Measurements from ENCODE around the gene TIMM10.
A peak's percentile ranks its signal among the peaks of the same experiment; 100 is the strongest.

TIMM10 gene

GRCh38 chr11:57530596-57531507, at the start of gene TIMM10:
Gene TIMM10, minus strand, starts transcription at chr11:57530754. Its CDS starts 565 bp downstream, at chr11:57530189.
- peak; percentile 71 to 87 (median 84) for DNase-seq (ENCODE audit: low read depth in 3 of 3, low spot score in 1 of 3)

- DNase-seq (ENCODE audit: low read depth in 3 of 3, low spot score in 1 of 3) = no peak
These were observed 43.5 kb upstream of the TIMM10 start for GRCh38 chr11:57574061-57574460.

GRCh38 chr11:57571606-57572005, 41.1 kb upstream of the TIMM10 start:
- DNase-seq (ENCODE audit: low read depth in 3 of 3, low spot score in 1 of 3) = no peak

- DNase-seq (ENCODE audit: low read depth in 3 of 3, low spot score in 1 of 3) = peak in 2 of 3 donors; percentile 75 to 89
These were observed 37.8 kb upstream of the TIMM10 start for GRCh38 chr11:57568330-57568766.

- peak; percentile 38 to 58 (median 49) for DNase-seq (ENCODE audit: low read depth in 3 of 3, low spot score in 1 of 3)
These were observed 37.2 kb upstream of the TIMM10 start, which contains the start of gene UBE2L6 for GRCh38 chr11:57567515-57568329. Gene UBE2L6, minus strand, starts transcription at chr11:57567672. Its CDS starts 61 bp downstream, at chr11:57567611.

- DNase-seq (ENCODE audit: low read depth in 3 of 3, low spot score in 1 of 3) = no peak
These were observed 36.5 kb upstream of the TIMM10 start for GRCh38 chr11:57566905-57567514.

- no peak for DNase-seq (ENCODE audit: low read depth in 3 of 3, low spot score in 1 of 3)
These were observed 35.7 kb upstream of the TIMM10 start for GRCh38 chr11:57566005-57566904.

- DNase-seq (ENCODE audit: low read depth in 3 of 3, low spot score in 1 of 3) = no peak
These were observed 32.0 kb upstream of the TIMM10 start for GRCh38 chr11:57562596-57562995.

- no peak for DNase-seq (ENCODE audit: low read depth in 3 of 3, low spot score in 1 of 3)
These were observed 29.6 kb upstream of the TIMM10 start for GRCh38 chr11:57560146-57560545.

GRCh38 chr11:57556041-57556440, 25.5 kb upstream of the TIMM10 start:
- no peak for DNase-seq (ENCODE audit: low read depth in 3 of 3, low spot score in 1 of 3)

GRCh38 chr11:57555393-57555792, 24.8 kb upstream of the TIMM10 start:
- DNase-seq (ENCODE audit: low read depth in 3 of 3, low spot score in 1 of 3) = no peak

- no peak for DNase-seq (ENCODE audit: low read depth in 3 of 3, low spot score in 1 of 3)
These were observed 21.9 kb upstream of the TIMM10 start for GRCh38 chr11:57552479-57552878.

- DNase-seq (ENCODE audit: low read depth in 3 of 3, low spot score in 1 of 3) = no peak
These were observed 21.4 kb upstream of the TIMM10 start for GRCh38 chr11:57551941-57552340.

- no peak for DNase-seq (ENCODE audit: low read depth in 3 of 3, low spot score in 1 of 3)
These were observed 19.4 kb upstream of the TIMM10 start for GRCh38 chr11:57549983-57550382.

GRCh38 chr11:57547854-57548377, 17.4 kb upstream of the TIMM10 start:
- no peak for DNase-seq (ENCODE audit: low read depth in 3 of 3, low spot score in 1 of 3)

GRCh38 chr11:57546869-57547475, 16.4 kb upstream of the TIMM10 start:
- no peak for DNase-seq (ENCODE audit: low read depth in 3 of 3, low spot score in 1 of 3)

GRCh38 chr11:57546451-57546850, 15.9 kb upstream of the TIMM10 start:
- DNase-seq (ENCODE audit: low read depth in 3 of 3, low spot score in 1 of 3) = no peak

- DNase-seq (ENCODE audit: low read depth in 3 of 3, low spot score in 1 of 3) = no peak
These were observed 15.3 kb upstream of the TIMM10 start for GRCh38 chr11:57545883-57546282.

- DNase-seq (ENCODE audit: low read depth in 3 of 3, low spot score in 1 of 3) = no peak
These were observed 14.0 kb upstream of the TIMM10 start for GRCh38 chr11:57544566-57544965.

- DNase-seq (ENCODE audit: low read depth in 3 of 3, low spot score in 1 of 3) = no peak
These were observed 13.0 kb upstream of the TIMM10 start for GRCh38 chr11:57543593-57543992.
